T-helper 1 cell treated with Interleukin-12 subunit alpha and Interleukin-12 subunit beta and Interleukin-4 antibody, amounts not matched to agents 30 ng/mL and 1 ng/mL, for 36 hours (primary cell): Measurements from ENCODE around the gene BACH2. TPM values are rescaled to one million over a fixed set of nuclear protein-coding genes. Genes with fewer than 3 reads are reported as not detected.
"Not testable (repeated sequence)": the region's sequence is repeated elsewhere in the genome, so short reads cannot be mapped to it uniquely, and the experiment has no call there.

Experiments used
- intact Hi-C: fragments of 100-400 bp; cut with micrococcal nuclease; formaldehyde crosslinking; loops from one replicate; pipeline ENCODE4 v1.15.1; 2024
- total RNA-seq: library from RNA; stranded (reverse); gene quantifications from 2 replicates; pipeline ENCODE4 v1.2.3, GENCODE V29; 2022

Gene BACH2
- total RNA-seq, 1 donor from 2014 or later: 25.5 TPM

GRCh38 chr6:89934685-89935366 lies 361.8 kb downstream of the BACH2 start:
- intact Hi-C loops: no loop called here

GRCh38 chr6:89932245-89932802 lies 364.3 kb downstream of the BACH2 start:
- intact Hi-C loops: no loop called here

- intact Hi-C loops: no loop called here
These were observed 365.9 kb downstream of the BACH2 start for GRCh38 chr6:89930789-89931188.

- intact Hi-C loops: no loop called here
These were observed 368.0 kb downstream of the BACH2 start for GRCh38 chr6:89928604-89929003.

GRCh38 chr6:89927791-89928550 lies 368.7 kb downstream of the BACH2 start:
- intact Hi-C loops: no loop called here

- intact Hi-C loops: no loop called here
These were observed 369.4 kb downstream of the BACH2 start for GRCh38 chr6:89927264-89927663.

- intact Hi-C loops: no loop called here
These were observed 370.8 kb downstream of the BACH2 start for GRCh38 chr6:89925826-89926225.

GRCh38 chr6:89924231-89924630 lies 372.4 kb downstream of the BACH2 start:
- intact Hi-C loops: no loop called here

GRCh38 chr6:89921691-89922090 lies 375.0 kb downstream of the BACH2 start:
- intact Hi-C loops: no loop called here

GRCh38 chr6:89921197-89921596 lies 375.4 kb downstream of the BACH2 start:
- intact Hi-C loops: no loop called here

- intact Hi-C loops: no loop called here
These were observed 378.8 kb downstream of the BACH2 start for GRCh38 chr6:89917801-89918366.

GRCh38 chr6:89917216-89917615 lies 379.4 kb downstream of the BACH2 start:
- intact Hi-C loops: no loop called here

GRCh38 chr6:89916136-89916920 lies 380.3 kb downstream of the BACH2 start:
- intact Hi-C loops: no loop called here

GRCh38 chr6:89910902-89911240 lies 385.8 kb downstream of the BACH2 start:
- intact Hi-C loops: no loop called here

GRCh38 chr6:89910001-89910901 lies 386.4 kb downstream of the BACH2 start:
- intact Hi-C loops: not testable (repeated sequence)

GRCh38 chr6:89895276-89895874 lies 401.3 kb downstream of the BACH2 start:
- intact Hi-C loops: no loop called here

GRCh38 chr6:89894169-89894568 lies 402.5 kb downstream of the BACH2 start, which contains the start of gene GJA10:
TSS of gene GJA10 (plus strand) at chr6:89894469. CDS start at chr6:89894469, 0 bp downstream.
- intact Hi-C loops: no loop called here

- intact Hi-C loops: not testable (repeated sequence)
These were observed 404.1 kb downstream of the BACH2 start for GRCh38 chr6:89892577-89892976.

- intact Hi-C loops: not testable (repeated sequence)
These were observed 405.7 kb downstream of the BACH2 start for GRCh38 chr6:89890845-89891528.
